Measurements from ENCODE around the gene CCDC194. TPM values are rescaled to one million over a fixed set of nuclear protein-coding genes. Genes with fewer than 3 reads are reported as not detected.

CCDC194 gene
- total and polyA plus RNA-seq, 2 of the 13 experiments (the other 11 are each of a cell fraction or from before 2014, with no cell fraction given) = 0.13 to 0.21 TPM

DNA sequence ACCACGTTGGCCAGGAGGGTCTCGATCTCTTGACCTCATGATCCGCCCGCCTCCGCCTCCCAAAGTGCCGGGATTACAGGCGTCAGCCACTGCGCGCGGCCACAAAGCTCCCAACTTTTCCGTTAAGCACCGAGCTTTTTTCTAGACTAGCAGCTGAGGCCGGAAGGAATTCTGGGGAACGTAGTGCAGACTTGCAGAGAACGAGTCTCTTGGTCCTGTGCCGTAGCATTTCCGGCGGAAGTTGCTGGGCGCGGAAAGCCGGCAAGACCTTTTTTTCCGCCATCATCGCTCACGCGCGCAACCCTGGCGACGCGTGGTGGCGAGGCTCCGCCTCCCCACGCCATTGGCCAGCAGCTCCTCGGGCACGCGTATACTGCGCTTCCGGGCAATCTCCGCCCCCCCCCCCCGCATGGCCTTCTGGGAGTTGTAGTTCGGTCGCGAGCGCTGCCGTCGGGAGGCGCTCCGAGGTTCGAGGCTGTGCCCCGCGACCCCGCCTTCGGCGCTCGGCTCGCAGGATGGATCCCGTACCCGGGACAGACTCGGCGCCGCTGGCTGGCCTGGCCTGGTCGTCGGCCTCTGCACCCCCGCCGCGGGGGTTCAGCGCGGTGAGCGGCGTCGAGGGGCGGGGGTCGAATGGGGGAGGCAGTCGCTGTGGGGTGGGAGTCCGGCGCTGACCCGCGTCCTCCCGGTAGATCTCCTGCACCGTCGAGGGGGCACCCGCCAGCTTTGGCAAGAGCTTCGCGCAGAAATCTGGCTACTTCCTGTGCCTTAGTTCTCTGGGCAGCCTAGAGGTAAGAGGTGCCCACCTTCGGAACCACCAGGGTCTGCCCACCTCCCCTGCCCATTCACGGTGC, 25.9 kb upstream of the CCDC194 start, which contains the start of gene MVB12A (continued):
- TF ChIP-seq NCOR1 (IDR thresholded peaks at IDR 0.05; ENCODE audit: borderline replicate concordance, low read length) = 0 out of 2 replicates have a peak, but pooled peaks have one; percentile 2
- peak; percentile 92 for TF ChIP-seq AGO1 (IDR thresholded peaks at IDR 0.05; ENCODE audit: low read depth, low read length, poor library complexity, severe bottlenecking)
- 0 out of 2 replicates have a peak, but pooled peaks have one; percentile 63 for TF ChIP-seq TSC22D2 (CRISPR knock-in tag; IDR thresholded peaks at IDR 0.05; ENCODE audit: borderline replicate concordance)
- no peak for TF ChIP-seq MTA1 (CRISPR knock-in tag; IDR thresholded peaks at IDR 0.05; ENCODE audit: borderline replicate concordance)
- TF ChIP-seq GATAD2A (CRISPR knock-in tag; IDR thresholded peaks at IDR 0.05) = peak; percentile 66
- TF ChIP-seq KDM4B (CRISPR knock-in tag; IDR thresholded peaks at IDR 0.05) = peak; percentile 36; the same call in 1 of the 2 replicates
- TF ChIP-seq NCOA1 (CRISPR knock-in tag; IDR thresholded peaks at IDR 0.05) = 0 out of 2 replicates have a peak, but pooled peaks have one; percentile 68
- TF ChIP-seq KLF16 (CRISPR knock-in tag; IDR thresholded peaks at IDR 0.05) = peak in 1 of 2 experiments; percentile 52; a peak in 2 of 4 replicates
- TF ChIP-seq ZNF251 (CRISPR knock-in tag; IDR thresholded peaks at IDR 0.05) = no peak
- TF ChIP-seq PTBP1 (IDR thresholded peaks at IDR 0.05; ENCODE audit: low read depth, low read length, poor library complexity, severe bottlenecking) = no peak
- TF ChIP-seq SSRP1 (CRISPR knock-in tag; IDR thresholded peaks at IDR 0.05) = no peak
- peak; percentile 14; the same call in 1 of the 2 replicates for TF ChIP-seq ZSCAN25 (CRISPR knock-in tag; IDR thresholded peaks at IDR 0.05)
- TF ChIP-seq UBTF (CRISPR knock-in tag; IDR thresholded peaks at IDR 0.05) = peak; percentile 56
- TF ChIP-seq SPEN (CRISPR knock-in tag; IDR thresholded peaks at IDR 0.05; ENCODE audit: low read depth) = peak; percentile 78
- no peak for TF ChIP-seq LCORL (IDR thresholded peaks at IDR 0.05)
- TF ChIP-seq LCORL (CRISPR knock-in tag; IDR thresholded peaks at IDR 0.05) = peak; percentile 72; the same call in 1 of the 2 replicates
- no peak for TF ChIP-seq TOE1 (CRISPR knock-in tag; IDR thresholded peaks at IDR 0.05)
- TF ChIP-seq ZFP36 (IDR thresholded peaks at IDR 0.05; ENCODE audit: borderline replicate concordance, low read depth, low read length, partially characterized antibody) = peak; percentile 77
- TF ChIP-seq CREB1 (IDR thresholded peaks at IDR 0.05) = peak; percentile 90
- peak; percentile 88 for TF ChIP-seq CREB1 (CRISPR knock-in tag; IDR thresholded peaks at IDR 0.05)
- no peak for TF ChIP-seq NPAS2 (CRISPR knock-in tag; IDR thresholded peaks at IDR 0.05; ENCODE audit: borderline replicate concordance)
- no peak for TF ChIP-seq ATM (IDR thresholded peaks at IDR 0.05; ENCODE audit: borderline replicate concordance)
- peak; percentile 81 for TF ChIP-seq DMAP1 (CRISPR knock-in tag; IDR thresholded peaks at IDR 0.05)
- no peak for TF ChIP-seq JUND (CRISPR knock-in tag; IDR thresholded peaks at IDR 0.05)
- no peak for TF ChIP-seq HOXA7 (CRISPR knock-in tag; IDR thresholded peaks at IDR 0.05)
- TF ChIP-seq FOXA1 (IDR thresholded peaks at IDR 0.05) = no peak
- no peak for TF ChIP-seq FOXA1 (CRISPR knock-in tag; IDR thresholded peaks at IDR 0.05)
- TF ChIP-seq ZNF124 (CRISPR knock-in tag; IDR thresholded peaks at IDR 0.05) = 0 out of 2 replicates have a peak, but pooled peaks have one; percentile 72
- TF ChIP-seq, protein P1, sequence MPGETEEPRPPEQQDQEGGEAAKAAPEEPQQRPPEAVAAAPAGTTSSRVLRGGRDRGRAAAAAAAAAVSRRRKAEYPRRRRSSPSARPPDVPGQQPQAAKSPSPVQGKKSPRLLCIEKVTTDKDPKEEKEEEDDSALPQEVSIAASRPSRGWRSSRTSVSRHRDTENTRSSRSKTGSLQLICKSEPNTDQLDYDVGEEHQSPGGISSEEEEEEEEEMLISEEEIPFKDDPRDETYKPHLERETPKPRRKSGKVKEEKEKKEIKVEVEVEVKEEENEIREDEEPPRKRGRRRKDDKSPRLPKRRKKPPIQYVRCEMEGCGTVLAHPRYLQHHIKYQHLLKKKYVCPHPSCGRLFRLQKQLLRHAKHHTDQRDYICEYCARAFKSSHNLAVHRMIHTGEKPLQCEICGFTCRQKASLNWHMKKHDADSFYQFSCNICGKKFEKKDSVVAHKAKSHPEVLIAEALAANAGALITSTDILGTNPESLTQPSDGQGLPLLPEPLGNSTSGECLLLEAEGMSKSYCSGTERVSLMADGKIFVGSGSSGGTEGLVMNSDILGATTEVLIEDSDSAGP (CRISPR knock-in tag; IDR thresholded peaks at IDR 0.05; ENCODE audit: borderline replicate concordance) = peak; percentile 68; the same call in 1 of the 2 replicates
- 0 out of 2 replicates have a peak, but pooled peaks have one; percentile 25 for TF ChIP-seq MXD4 (CRISPR knock-in tag; IDR thresholded peaks at IDR 0.05)
